LHCN-M2 (cell line): Measurements from ENCODE around the gene SKAP1. TPM values are rescaled to one million over a fixed set of nuclear protein-coding genes. Genes with fewer than 3 reads are reported as not detected.
"Not testable (repeated sequence)": the region's sequence is repeated elsewhere in the genome, so short reads cannot be mapped to it uniquely, and the experiment has no call there.

ENCODE experiments used
- DNase-seq: peaks from one replicate; pipeline ENCODE4 v3.0.0-alpha.2; 2012; ENCODE audit warnings: low read depth
- total RNA-seq: library from RNA; depleted of rRNA; stranded (reverse); fragments of >200 nt; gene quantifications from 2 replicates; pipeline ENCODE4 v1.2.3, GENCODE V29; 2014

SKAP1 gene
- total RNA-seq, 1 experiment from 2014 or later: 0.17 TPM

DNA sequence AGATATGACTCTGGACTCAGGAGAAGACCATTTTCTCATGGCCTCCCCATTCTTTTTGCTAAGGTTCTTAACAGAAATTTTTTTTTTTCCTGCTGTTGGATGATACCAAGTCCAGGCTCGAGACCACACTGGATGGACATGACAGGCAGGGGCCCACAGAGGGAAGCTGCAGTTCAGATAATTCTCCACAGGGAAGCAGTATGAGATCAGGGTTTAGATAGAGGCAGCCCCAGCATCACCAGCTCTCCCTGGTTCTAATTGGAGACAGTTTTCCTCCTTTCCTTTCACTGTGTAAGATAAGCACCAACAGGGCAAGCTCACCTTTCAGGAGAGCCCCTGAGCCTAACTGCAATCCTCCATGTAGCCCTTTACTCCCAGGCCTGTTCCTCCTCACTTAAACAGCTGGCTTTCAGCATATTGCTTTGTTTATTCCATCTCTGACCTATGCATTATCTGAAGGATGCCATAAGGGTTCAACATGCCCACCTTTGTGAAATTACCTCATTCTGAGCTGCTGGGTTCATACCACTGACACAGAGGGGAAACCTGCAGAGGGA, 214.4 kb downstream of the SKAP1 start:
- peak; percentile 64 for DNase-seq

DNA sequence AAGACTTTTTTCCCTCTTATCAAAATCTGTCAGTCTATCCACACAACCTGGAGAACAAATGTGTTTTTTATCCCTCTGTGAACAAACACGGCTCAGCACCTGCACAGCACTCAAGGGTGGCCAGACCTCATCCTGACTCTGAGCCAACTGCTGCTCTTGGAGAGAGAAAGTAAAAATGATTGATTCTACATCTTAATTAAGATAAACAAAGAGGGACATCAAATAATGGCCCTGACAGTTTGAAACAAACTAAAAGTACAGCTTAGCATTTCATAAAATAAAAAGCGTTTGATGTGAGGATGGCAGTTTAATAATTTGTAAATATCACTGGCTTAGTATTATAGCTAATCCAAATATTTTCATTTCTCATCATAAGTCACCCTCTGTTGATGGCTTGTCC, 216.2 kb downstream of the SKAP1 start:
- no peak for DNase-seq

DNA sequence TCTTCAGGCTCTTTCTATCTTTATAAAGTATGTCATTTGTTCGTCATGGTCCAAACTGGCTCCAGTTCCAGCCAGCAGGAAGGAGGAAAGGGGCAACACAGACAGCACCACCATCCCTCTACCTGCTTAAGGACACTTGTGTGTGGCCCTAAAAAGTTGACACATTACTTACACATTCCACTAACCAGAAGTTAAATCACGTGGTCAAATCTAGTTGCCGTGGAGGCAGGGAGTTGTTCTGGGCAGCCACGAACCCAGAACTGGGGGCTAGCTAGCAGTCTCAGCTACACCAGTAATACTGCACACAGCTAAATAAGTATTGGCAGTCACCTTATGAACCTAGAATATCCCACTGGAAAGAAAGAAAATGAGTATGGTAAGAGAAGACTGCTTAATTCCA, 218.2 kb downstream of the SKAP1 start:
- DNase-seq: no peak

DNA sequence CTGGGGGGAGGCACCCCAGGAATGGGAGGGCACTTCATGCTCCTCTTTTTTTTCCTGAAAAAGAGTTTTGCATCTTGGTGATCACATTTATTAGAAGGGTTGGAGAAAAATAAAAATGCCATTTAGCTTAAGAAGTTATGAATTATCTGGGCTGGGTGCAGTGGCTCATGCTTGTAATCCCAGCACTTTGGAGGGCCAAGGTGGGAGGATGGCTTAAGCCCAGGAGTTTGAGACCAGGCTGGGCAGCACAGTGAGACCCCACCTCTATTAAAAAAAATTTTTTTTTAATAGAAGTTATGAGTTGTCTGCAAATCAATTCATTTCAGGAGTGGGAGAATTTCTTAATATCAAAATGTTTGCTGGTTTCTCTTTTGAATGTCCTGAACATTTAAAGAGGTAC, 219.0 kb downstream of the SKAP1 start:
- DNase-seq: no peak

DNA sequence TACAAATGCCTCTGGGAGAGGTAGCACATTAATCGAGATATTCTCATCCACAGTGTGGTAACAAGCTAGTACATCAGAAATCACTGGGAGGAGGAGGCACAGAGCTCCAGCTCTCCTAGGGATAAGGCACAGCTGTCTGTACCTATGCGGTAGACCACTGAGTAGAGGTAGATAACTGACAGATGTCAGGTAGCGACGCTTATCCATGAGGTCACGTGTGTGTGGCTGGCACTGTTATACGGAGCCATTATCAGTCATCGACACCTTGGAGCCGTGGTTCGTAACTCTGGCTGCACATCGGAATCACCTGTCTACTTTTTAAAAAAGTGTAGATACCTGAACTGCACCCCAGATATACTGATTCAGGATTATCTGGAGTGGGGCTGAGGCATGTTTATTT, 220.0 kb downstream of the SKAP1 start:
- DNase-seq: no peak

DNA sequence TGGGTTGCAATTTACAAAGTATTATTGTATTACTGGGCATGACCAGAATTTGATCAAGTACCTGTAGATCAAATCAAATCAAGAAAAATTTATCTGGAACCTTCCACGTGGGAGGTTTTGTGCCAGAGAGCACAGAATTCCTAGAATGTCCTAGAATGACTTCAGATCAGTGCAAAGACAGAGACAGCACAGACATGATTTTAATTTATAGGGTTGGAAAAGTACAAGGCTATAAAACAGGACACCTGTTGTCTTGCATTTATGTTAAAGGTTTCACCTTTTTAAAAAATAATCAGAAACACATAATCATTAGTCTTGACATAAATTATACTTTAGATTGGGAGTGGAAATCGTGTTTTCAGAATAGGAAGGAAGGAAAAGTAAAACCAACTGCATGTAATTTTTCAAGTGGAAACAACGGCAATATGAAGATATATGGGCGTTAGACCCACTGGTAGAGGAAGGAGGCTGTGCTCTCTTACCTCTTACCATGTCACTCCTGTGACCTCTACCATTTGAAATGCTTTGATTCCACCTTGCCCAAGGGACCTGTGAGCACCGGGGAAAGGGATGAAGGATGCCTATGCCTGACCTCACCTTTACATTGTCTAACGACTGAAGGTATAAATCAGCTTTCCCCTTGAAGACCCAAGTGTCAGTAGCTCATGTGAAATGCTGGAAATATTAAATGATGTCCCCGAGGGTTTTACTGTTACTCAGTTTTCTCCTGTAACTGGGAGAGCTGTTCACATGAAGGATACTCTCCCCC, 222.1 kb downstream of the SKAP1 start:
- DNase-seq: no peak

DNA sequence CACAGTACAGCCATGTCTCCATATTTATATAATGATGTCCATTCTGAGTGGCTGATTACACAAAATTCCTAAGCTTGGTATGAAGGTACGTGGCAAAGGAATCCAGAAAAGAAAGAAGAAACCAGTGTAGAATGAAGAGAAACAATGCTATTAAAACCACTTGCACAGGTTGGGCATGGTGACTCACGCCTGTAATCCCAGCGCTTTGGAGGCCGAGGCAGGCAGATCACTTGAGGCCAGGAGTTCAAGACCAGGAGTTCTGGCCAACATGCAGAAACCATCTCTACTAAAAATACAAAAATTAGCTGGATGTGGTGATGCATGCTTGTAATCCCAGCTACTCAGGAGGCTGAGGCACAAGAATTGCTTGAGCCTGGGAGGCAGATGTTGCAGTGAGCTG, 223.0 kb downstream of the SKAP1 start:
- peak; percentile 84 for DNase-seq

DNA sequence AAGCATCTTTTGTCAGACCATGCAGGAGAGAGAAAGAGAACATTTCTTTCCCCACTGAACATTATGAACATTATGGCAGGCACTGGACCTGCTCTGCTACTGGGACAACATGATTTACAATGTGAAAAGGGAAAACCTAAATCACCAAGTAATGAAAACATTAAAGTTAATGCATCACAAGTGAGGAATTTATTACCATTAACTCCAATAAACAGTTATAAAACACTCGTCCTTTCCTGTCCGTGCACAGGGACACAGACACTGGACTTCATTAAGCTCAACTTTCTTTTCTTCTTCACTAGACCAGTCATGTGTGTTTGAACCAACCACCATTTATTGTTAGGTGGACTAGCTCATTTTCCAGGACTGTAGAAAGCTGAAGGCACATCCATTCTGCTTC, 227.1 kb downstream of the SKAP1 start:
- no peak for DNase-seq

DNA sequence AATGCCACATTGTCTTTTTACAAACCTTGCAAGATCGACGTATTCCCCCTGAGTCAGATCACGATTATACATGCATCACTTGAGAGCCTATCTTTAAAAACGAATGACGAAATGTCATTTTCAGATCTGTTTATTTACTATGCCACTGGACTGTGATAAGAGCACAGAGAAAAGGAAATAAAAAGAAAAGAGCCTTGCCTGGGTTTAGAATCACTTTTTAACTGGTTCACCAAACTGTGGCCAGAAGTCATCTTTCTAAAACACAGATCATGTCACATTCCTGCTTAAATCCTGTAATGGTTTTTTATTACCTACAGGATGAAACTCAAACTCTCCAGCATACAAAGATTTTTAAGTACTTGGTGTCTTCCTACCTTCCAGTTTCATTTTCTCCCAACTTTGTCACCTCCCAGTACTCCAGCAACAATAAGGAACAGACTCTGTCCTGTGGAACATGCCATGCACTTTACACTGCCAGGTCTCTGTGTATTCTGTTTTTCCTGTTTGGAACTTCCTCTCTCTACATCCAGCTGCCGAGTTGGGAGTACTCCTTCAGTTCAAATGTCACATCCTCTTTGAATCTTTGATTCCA, 231.0 kb downstream of the SKAP1 start:
- DNase-seq: no peak

DNA sequence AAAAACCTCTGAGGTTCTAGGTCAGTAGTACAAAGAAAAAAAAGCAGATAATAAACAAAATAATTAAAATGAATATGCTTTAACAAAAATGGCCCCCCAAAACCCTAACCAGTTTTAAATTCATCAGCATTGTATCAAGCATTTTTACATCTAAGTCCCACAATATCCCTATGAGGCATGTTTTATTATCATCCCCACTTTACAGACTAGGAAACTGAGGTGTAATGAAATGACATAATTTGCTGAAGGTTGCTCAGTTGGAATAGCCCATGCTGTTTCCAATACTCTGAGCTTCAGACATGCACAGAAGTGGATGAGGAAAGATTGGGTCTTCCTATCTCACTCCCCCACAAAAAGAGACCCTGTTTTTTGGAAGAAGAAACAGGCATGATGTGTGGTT, 234.1 kb downstream of the SKAP1 start:
- DNase-seq: no peak

DNA sequence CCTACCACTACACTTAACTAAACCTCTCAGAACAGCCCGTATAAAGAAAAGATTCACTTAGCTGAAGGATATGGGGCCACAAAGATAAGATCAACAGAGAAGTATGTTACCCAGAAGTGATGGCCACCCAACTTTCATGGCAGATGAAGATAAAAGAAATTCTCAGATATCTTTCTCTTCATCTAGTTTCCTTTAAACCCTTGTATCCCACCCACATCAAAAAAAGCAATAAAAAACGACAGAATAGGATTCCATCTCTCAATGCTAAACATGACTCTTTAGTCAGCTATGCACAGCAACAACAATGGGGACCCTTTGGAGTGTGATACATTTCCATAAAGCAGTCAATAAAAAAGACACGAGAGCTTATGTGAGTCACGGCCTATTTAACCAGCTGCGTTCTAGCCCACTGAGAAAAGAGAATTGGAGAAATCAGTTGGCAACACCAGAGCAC, 235.9 kb downstream of the SKAP1 start:
- DNase-seq: peak; percentile 91

DNA sequence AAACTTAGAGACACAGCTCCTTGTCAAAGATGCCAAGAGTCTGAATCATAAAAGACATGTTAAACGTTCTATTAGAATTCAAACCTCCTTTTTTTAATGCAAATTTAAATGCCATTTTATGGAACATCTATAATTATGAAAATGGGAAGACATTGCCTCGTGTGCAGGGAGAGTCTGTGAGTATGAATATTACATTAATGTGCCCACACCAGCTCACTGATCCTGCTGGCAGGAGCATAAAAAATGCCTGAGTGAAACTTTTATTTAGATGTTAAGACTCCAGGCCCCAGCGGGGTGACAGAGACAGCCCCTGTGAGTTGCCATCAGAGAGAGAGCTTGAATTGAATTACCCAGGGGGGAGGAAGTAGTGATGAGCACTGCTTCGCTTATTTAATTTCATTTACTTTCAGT, 237.7 kb downstream of the SKAP1 start:
- DNase-seq: no peak

DNA sequence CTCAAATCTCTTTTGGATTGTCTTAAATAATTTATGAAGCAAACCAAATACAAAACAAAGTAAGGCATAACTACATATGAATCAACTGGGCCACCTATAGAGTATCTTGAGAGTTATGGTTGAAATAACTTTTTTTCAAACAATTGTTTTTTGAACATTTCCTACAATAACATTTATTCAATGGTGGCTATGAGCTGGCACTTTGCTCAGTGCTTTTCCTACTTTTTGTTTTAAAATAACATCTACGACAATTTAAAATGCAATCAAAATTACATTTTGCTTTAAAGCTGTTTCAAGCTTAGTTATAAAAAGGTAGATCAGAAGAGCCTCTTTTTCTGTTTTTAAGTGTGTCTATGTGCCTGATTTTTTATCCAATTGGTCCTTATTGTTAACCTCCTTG, 238.7 kb downstream of the SKAP1 start:
- DNase-seq: no peak

DNA sequence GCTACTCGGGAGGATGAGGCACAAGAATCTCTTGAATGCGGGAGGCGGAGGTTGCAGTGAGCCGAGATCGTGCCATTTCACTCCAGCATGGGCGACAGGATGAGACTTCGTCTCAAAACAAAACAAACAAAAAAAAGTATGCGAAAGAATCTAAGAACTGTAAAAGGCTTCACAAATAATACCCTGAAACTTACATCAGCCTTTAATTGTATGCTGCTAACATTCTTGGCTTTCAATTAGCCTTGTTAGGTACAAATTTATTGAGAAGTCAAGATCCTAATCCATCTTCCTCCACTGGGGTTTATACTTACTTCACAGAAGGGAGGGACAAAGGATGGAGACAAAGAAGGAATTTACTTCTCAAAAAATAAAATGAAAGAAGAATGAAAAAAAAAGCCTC, 239.1 kb downstream of the SKAP1 start:
- no peak for DNase-seq

DNA sequence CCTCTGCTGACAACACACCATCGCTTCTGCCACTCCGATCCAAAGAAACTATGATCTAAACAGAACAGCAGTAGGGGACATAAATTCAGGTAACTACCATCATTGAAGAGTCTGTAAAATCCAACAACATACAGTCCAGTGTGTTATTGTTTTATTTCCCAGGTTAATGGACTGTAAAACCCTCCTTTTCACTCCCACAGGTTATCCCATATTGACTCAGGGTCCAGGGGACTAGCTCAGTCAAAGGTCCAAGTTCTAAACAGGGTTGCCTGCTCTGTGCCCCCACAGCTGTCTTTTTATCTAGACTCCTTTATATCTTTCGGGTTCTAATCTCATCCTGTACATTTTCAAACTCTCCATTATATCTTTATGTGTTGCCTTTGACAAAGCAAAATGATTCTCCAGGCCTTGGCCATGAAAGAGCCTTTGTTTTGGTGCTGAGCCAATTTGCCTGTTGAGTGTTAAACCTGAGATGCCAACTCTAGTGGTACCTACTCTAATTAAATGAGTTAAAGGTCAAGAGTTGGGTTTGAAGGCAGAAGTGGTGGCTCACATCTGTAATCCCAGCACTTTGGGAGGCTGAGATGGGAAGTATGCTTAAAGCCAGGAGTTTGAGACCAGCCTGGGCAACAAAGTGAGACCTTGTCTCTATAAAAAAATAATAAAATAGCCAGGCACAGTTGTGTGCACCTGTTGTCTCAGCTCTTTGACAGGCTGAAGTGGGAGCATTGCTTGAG, 242.0 kb downstream of the SKAP1 start:
- no peak for DNase-seq

DNA sequence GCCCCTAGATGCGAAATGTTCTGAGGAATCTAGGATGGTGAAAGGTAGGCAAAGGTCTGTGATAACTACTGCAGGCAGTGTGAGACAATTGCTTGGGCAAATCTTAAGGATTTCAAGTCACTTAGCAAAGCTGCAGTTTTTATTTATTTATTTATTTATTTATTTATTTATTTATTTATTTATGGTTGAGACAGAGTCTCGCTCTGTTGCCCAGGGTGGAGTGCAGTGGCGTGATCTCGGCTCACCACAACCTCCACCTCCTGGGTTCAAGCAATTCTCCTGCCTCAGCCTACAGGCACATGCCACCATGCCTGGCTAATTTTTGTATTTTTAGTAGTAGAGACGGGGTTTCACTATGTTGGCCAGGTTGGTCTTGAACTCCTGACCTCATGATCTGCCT, 243.7 kb downstream of the SKAP1 start:
- not testable (repeated sequence) for DNase-seq

DNA sequence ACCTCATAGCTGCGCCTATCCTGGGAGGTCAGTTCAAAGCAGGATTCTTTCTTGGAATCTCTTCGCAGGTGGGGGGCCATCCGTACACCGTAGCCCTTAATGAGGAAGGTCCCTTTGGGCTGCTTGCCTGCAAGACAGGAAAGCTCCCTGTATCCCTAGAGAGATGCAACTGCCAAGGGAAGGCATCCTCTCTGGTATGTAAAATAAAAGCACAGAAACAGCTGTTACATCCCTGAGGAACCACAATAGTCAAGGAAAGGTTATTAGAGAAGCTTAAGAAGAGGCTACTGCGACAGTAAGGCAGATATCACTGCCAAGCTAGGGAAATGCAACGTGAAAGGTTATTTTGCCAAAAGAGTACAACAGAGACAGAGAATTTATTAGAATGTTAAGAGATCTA, 245.3 kb downstream of the SKAP1 start:
- peak; percentile 78 for DNase-seq

DNA sequence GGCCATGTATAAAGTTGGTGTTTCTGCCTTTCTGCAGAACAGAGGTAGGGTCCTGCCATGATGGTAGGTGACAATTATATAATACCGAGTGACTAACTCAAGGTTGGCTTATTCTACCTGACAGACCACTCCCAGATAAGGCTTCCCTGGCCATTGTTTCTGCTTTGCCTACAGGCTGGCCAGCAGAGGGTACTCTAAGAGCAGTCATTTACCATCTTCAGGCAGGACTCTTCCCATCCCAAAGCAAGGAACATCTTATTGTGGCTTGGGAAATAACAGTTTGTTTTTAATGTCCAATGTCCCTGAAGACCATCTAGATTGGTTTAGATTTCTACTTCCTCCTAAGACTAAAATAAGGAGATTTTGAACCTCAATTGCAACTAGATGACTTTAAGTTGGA, 248.4 kb downstream of the SKAP1 start:
- DNase-seq: peak; percentile 55

DNA sequence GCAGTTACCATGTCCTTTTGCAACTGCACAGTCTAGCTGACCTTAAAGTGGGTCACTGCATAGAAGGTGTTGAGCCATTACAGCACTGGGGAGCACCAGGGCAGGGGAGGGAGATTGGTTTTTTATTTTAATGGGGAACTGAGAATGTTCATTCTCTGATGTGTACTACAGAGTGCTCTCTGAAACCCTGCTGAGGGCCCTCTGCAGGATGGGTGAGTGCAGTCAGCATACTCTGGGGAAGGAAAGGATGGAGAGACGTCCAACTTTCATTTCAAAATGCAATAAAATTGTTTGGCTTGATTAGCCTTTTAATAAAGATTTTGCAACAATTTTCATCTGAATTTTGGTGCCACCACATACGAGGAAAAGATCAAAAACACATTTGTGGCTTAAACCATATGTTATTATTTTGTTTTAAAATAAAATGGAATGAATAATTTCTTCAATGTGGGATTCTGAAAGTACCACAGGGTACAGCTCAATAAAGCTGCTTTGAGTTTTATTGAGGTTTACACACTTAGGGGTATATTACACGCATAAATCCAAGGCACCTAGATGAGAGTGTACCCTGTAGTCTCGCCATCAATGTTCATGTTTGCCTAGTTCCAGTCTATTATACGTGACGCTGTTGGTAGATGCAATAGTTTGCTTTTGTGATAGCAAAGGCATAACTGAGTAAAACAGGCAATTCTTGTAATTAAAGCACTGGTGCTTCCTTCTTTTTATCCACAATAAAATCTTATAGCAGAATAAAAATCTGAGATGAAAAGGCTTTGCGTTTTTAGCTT, 249.0 kb downstream of the SKAP1 start:
- no peak for DNase-seq

DNA sequence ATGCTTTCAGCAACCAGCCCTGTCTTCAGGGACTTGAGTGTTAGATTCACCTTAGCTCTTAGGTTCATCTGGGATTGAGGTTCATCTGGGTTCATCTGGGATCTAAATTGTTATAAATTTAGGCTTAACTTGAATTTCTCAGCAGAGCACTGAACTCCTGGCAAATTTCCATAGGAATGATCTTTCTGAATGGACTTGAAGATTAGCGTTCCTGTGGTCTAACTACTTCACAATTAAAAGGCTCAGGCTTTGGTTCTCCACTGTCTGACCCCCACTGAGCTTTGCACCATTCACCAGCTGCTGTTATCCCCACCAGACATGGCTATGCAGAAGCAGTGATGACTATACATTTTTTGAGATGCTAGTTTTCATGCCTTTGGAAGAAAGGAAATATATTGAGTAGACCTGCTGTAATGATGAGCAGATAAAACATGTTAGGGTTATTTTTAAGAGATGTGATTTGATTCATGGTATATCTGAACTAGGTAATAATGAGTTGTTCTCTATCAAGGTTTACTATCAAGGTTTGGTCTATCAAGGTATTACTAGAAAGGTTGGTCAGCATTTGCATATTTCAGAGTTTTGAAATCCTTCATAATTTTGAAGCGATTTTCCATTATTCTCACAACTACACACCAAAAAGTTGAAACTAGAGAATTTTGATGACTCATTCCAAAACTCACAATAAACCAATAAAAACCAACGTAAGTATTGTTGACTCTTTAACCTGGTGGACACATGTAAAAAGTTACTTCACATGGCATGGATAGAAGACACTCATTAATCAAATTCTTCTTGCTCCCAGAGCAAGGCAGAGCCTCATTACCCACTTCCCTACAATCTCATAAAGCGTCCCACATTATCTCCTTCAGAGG, 250.7 kb downstream of the SKAP1 start:
- DNase-seq: peak; percentile 50

DNA sequence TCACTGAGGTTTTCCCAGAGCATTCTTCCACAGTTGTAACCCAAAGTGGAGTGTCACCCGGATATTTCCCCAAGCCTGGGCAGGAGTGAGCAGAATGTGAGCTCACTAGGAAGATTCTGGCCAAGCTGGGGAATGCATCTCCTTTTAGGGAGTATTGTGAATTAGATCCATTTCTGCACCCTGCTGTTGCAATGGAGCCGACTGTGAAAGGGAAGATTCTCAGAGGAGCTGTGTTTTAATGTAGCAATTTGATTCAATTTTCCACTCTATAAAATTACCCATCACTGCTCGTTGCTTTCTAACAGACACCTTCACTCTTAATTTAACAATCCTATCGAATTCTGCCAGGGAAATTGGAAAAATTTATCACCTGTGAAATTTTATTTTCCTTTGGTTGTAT, 251.7 kb downstream of the SKAP1 start:
- no peak for DNase-seq
